COR-L47 (cell line): Measurements from ENCODE around the gene TOE1.

Experiments used
- DNase-seq: peaks from one replicate; lab custom pipeline; 2025; lab: John Stamatoyannopoulos, UW

The TOE1 gene

DNA sequence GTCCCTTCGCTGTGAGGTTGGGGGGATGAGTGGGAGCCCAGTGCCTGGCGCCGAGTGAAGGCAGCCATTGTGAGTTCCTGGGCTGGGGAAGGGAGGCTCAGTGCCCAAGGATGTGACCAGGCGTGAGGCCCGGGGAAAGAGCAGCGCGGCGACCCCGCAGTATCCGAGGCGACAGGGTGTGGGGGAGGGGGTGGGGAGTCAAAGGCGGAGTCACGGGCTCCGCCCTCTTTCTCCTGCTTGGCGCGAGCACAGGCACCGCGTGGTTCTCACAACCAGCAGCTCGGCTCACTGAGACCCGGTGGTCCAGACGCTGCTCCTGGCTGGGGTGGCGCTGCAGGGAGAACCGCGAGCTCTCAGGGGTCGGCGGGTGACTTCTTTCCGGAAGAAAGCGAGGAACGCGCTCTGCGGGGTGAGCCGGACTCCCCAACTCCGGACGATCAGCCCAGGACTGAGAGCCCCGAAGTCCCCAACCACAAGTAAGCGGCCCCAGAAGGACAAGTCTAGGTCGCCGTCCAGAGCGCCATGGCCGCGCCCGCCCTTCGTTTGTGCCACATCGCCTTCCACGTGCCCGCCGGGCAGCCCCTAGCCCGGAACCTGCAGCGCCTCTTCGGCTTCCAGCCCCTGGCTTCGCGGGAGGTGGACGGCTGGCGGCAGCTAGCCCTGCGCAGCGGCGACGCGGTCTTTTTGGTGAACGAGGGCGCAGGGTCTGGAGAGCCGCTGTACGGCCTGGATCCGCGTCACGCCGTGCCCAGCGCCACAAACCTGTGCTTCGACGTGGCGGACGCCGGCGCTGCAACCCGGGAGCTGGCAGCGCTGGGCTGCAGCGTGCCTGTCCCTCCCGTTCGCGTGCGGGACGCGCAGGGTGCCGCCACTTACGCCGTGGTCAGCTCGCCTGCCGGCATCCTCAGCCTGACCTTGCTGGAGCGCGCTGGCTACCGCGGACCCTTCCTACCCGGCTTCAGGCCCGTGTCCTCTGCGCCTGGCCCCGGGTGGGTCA, 13.0 kb upstream of the TOE1 start, which contains the start of gene HPDL:
Gene HPDL, plus strand, starts transcription at position 269 of the 997 bp plus-strand sequence. Its CDS starts 254 bp downstream, at position 523.
- peak; percentile 65 for DNase-seq

DNA sequence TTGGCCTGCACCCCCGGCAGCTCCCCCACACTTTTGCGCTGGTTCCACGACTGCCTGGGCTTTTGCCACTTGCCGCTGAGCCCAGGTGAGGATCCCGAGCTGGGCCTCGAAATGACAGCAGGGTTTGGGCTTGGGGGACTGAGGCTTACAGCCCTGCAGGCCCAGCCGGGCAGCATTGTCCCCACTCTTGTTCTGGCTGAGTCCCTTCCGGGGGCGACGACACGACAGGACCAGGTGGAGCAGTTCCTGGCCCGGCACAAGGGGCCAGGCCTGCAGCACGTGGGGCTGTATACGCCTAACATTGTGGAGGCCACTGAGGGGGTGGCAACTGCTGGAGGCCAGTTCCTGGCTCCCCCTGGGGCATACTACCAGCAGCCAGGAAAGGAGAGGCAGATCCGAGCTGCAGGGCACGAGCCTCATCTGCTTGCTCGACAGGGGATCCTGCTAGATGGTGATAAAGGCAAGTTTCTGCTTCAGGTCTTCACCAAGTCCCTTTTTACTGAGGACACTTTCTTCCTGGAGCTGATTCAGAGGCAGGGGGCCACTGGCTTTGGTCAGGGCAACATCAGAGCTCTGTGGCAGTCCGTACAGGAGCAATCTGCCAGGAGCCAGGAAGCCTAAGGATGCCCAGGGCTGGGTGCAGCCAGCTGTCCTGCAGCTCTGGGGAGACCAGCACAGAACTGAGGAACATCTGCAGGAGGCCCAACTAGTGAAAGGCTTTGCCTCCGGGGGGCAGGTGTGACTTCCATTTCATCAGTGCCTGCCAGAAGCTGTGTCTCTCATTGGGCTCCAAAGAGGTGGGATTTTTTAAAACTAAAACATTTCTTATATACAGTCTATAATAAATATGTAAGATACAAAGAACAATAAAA, 12.1 kb upstream of the TOE1 start:
- DNase-seq: no peak

DNA sequence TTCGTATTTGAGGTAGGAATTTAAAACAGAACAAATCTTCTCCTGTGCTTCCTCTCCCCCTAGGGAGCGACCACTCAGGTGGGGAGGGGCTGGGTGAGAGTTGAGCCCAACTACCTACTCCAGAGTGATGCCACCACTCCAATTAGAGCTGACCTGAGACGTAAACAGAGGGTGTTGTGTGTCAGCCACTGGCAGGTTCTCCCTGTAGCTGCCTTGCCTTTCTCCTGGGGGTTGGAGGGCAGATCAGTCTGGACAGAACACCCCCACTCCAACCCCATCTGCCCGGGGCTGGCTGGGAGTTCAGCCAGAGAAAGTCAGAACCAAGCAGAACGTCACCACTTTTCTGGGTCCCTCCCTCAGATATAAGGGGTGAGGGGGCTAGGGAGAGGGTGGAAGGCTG, 11.3 kb upstream of the TOE1 start:
- no peak for DNase-seq

DNA sequence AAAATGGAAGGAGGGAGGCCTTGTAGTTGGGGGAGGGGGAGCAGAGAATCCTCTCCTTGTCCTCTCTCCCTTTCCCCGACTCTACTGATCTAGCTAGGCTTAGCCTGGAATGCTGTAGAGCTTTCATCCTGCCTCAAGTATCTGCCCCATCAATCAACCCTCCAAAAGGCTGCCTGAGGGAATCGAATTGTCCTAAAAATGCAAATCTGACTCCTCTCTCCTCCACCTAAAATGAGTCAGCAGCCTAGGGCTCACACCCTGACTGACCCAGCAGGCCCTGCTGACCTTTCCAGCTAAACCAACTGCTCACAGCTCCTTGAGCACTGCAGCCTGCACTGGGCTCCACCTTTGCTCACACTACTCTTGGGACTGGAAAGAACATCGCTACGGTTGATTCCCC, 10.5 kb upstream of the TOE1 start:
- no peak for DNase-seq

DNA sequence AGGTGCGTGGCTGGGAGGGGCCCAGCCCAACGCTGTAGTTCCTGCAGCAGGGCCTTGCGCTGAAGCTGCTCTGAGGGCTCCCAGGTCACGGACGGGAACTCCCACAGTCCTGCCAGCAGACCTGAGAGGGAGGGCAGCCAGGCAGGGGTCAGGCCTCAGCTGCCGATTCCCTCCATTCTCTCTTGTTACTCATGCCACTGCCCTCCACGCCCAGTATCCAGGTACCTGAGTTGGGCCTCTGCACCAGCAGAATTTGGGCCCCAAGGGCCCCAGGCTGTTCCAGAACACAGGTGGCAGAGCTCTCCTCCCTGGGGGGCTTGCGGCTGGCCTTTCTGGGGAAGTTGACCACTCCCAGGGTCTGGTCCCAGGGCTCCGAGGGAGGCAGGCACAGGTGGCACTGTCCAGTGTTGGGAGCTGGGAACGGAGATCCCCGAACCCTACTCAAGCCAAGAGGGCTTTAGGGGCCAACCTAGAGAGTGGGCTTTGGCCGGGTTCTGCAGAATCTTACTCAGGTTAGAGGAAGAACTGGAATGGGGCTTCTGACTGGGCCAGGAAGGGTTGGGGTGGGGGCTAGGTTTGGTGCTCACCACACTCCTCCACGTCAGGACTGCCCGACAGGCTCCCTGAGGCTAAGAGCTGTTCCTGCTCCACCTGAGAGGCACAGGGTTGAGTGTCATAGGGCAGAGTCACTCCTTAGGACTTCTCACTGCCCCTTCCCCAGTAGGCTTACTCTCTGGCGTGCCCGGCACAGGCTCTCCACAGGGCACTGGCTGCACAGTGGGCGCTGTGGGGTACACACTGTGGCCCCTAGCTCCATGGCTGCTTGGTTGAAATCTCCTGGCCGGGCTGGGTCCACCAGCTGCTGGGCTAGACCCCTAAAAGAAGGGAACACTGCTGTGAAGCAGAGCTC, 8.3 kb upstream of the TOE1 start:
- DNase-seq: no peak

DNA sequence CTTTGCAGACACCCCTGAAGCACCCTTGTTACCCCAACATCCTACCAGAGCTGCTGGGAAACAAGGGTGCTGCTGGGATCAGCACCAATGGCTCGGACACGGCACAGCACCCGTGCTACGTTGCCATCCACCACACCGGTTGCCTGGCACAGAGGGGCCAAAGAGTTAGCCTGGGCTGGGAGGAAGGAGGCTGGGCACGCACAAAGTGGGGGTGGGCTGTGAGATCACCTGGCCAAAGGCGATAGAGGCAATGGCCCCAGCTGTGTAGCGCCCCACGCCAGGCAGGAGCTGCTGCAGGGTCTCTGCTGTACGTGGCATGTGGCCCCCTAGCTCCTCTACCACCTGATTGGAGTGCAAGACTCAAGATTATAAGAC, 7.6 kb upstream of the TOE1 start:
- DNase-seq: no peak

DNA sequence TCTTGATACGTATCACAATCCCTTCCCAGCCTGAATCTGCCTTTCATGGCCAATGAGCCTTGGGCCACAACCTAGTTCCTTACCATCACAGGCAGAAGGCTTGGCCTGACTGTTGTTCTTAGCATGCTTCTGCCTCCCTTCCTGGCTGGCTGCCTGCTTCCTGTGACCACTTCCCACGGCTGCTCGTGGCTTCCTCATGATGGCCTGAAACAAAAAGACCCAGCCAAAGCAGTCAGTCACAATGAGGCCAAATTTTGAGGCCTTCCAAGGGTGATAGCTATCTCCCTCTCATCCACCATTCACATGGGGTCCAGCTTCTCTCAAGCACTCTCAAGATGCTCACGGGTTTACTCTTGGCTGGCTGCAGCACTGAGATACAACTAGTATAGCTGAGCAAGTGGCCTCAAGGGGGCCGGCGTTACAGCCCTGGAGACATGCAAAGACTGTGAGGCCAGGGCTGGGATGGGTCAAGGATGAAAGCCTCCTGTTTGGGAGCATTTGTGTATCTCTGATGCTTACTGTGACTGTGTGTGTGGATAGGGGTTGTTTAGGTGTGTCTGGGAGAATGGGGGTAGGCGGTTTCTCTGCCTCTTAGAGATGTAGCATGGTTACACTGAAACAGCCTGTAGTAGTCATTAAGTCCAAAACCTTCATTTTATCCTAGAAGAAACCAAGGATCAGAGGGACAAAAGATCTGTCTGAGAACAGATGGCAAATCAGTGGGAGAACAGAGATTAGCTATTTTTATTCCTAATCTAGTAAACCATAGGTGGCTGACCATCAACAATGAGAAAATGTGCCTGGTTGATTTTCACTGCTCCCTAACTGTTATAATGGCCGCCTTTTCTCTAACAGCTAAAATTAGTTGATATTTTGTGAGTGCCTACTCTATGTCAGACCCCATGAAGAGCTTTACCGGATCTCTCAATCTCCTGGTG, 5.4 kb upstream of the TOE1 start:
- no peak for DNase-seq

DNA sequence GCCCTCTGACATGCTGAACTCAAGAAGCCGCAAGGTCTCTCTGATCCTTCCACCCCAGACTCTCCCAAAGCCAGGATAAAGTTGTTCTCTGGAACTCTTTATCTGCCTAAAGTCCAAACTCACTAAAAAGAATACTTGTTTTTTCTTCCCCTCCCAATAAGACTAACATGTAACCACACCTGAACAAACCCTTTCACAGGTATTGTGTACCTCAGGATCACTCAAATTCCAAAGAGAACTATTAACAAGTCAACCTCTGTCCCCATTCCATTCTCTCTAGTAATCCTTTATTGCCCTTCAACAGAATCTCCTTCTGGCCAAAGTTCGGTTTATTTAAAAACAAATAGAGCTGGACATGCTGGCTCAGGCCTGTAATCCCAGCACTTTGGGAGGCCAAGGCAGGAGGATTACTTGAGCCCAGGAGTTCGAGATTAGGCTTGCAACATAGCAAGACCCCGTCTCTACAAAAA, 4.1 kb upstream of the TOE1 start:
- no peak for DNase-seq

DNA sequence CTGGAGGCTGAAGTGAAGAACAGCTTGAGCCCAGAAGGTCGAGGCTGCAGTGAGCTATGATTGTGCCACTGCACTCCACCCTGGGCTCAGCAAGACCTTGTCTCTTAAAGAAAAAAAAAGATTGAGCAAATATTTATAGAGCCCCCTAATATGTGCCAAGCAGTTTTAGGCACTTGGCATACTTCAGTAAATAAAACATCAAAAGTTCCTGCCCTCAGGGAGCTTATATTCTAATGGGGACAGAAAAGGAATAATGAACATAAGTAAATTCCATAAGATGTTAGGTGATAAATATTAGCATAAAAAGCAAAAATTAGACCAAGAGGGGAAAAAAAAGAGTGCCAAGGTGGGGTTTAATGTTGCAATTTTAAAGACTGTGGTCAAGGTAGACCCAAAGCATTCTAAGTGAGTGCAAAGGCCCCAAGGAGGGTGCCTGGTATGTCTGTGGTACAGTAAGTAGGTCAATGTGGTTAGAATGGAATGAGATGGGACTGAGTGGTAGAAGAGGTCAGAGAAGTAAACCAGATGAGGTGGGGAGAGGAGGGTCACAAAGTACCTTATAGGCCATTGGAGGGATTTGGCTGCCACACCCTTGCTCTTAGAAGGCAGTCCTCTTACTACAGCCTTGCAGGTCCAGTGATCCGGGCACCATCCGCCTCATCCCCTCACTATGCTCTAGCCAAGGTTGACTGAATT, 2.2 kb upstream of the TOE1 start:
- DNase-seq: no peak

DNA sequence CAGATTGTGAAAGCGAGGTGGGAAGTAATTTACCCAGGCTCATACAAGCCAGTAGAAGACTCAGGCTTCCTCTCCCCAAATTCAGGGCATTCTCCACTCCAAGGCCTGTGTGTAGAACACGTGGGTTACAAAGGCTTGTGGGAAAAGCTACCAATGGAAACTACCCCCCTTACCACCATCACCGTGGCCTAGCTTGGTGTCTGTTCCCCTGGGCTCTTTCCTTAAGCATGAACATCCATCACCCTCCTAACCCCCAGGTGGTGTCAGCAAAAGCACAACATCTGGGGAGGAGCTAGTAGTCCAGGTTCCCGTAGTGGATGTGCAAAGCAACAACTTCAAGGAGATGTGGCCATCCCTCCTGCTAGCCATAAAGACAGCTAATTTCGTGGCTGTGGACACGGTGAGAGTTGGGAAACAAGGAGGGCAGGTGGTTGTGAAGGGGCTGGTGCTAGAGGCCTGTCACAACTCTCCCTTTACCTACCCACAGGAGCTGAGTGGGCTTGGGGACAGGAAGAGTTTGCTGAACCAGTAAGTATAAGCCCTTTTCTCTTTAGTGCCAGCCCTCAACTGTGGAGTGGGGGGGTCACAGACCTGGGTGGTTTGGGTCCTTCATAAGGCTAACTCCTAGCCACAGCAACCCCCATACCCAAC, 971 bp downstream of the TOE1 start:
- no peak for DNase-seq

DNA sequence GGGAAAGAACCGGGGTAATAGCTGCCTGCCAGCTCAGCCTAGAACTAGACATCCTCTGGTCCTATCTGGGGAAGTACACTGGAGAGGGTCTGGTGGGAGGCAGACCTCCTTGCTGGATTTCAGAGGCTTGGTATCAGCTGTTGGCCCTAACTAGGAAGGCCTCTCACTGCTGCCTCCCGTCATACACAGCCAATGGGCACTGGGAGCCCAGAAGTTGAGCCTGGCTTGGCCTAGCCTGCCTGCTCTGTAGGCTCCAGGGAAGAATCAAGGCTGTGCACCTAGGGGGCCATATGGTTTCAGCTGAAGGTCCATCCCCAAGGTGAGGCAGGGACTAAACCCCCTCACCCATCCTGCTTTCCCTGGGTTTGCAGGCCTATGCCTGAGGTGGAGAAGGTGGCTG, 4.5 kb downstream of the TOE1 start:
- no peak for DNase-seq

DNA sequence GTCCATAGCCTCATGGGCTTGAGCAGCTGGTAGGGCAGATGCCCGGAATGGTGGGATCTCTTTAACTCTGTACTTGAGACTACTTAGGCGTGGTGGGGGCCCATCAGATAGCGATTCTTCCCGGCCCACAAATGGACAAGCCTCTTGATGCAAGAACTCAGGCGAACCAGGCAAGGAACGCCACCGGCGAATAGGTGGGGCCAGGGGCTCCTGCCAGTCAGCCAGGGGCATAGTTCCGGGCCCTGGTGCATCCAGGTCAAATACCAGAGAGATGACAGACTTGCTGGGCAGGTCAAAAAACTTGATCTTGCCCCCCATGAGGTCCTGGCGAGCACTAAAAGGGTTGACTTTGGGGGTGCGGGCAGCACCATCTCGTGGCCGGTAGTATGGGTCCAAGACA, 5.0 kb downstream of the TOE1 start:
- no peak for DNase-seq

DNA sequence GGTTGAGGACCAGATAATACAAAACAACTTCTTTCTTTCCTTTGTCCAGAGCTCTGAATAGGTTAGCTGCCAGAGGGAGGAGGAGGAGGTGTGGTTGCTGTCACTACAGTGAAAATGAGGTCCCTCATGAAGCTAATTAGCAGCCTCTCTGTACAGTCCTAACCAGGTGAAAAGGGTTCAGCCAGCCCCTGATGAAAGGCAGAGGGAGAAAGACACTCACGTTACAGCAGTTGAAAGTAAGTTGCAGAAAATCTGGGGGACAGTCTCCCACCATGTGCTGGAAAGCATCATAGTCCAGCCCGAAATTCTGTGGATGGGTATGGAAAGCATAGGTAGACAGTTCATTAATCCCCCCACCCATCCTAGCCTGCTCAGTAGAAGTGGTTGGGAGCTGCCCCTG, 6.5 kb downstream of the TOE1 start:
- no peak for DNase-seq

DNA sequence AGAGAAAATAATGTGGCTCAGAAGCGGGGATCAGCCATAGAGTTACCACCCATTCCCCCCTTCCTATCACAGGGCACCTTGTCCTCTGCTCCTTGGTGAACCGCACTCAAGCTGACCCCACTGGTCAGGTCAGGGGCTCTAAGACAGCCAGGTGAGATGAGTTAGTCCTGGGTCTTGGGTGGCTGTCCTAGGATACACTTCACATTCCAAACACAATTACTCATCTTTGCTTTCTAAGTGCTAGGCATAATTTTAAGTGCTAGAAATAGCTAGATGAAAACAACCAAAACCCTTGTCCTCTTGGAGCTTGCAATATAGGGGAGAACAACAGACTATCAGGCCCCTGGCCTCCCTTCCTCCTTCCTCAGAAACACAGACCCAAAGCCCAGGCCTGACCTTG, 8.1 kb downstream of the TOE1 start:
- DNase-seq: no peak

DNA sequence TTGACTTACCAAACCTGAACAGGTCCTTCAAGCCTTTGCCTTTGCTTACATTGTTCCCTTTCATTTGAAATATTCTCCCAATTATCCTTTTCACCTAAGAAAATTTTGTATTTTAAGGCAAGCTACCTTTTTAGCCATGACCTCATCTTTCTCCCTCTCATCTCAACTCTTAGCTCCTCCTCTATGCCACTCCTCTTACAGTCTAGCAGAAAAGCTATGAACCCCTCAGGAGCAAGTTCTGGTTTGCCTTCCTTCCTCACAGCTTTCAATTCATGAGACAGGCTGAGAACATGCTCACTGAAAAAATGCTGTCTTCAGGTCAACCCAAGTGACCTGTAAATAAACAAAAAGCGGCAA, 8.6 kb downstream of the TOE1 start:
- no peak for DNase-seq

DNA sequence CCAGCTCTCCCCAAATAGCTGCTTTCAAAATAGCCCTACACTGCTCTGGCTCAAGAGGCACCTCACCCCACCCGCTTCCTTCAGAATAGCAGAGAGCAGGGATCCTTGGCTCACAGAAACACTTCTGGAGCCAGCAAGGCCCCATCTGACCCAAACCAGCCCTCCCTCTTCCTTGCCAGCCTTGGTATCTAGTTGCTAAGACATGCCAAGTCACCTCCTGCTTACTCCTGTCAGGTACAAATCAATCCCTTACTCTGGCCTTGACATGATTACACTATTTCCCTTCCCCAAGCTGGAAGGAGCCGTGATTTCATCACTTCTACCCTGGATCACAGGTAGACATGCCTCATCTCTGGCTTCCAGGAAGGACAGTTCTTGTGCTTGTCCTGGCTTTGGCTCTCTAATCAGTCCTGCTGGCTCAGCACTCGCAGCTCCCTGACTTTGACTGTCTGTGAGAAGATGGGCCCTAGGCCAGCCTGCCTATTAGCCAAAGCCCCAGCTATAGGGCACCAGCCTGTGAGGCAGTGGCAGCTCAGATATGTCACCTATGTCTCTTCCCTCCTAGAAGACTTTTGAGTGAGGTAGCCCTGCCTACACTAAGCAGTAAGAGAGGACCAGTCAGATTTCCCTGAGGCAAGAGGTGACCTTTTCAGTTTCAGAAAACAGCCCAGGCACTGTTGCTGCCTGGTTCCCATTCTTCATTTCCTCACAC, 9.2 kb downstream of the TOE1 start:
- DNase-seq: no peak

DNA sequence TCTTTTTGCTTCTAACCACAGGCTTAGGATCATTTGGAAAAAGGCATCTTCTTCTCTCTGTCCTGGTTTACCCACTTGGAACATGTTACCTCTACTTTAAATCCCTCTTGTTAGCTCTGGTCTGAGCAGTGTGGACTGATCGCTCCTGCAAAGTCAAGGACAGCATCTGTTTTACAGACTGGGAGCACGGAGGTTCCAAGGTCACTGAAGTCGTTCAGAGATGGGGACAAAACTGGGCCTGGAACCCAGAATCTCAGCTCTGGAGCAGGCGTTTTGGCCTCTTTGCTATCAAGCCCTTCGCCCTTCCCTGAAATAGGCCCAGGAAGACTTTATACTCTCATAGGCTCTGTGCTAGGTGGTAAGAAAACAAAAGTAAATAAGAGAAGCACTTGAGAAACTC, 11.5 kb downstream of the TOE1 start:
- no peak for DNase-seq

DNA sequence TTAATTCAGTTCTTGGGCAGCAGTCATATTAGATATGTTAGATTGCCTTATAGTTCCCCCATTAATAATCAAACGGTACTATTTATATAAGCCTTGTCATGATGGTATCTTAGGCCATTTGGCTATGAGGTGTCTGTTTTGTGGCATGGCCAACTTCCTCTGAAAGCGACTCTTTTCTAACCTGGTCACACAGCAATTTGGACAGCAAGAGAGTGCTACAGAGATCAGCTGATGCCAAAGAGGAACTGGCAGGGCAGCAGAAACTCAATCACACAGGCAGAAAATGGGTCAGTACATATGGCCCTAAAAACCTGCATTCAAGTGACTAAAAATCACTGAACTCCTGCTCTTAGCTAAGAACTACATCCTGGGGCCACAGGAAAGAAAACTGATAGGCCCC, 13.7 kb downstream of the TOE1 start:
- no peak for DNase-seq

DNA sequence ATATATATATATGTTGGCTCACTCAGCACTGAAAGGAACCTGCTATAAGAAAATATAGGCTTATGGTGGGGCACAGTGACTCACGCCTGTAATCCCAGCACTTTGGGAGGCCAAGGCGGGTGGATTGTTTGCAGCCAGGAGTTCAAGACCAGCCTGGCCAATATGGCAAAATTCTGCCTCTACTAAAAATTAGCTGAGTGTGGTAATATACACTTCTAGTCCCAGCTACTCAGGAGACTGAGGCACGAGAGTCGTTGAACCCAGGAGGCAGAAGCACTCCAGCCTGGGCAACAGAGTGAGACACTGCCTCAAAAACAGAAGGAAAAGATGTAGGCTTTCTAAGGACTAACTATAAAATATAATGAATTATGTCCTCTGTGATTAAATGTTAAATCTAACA, 14.9 kb downstream of the TOE1 start:
- no peak for DNase-seq
